GM04503 (cell line): ENCODE results near the gene PRPH2.
A peak's percentile ranks its signal among the peaks of the same experiment; 100 is the strongest.
"Not testable (repeated sequence)": the region's sequence is repeated elsewhere in the genome, so short reads cannot be mapped to it uniquely, and the experiment has no call there.

Experiments
- DNase-seq: peaks from one replicate; pipeline ENCODE4 v3.0.0-alpha.2; 2012; ENCODE audit warnings: low read depth

PRPH2 gene

GRCh38 chr6:42698217-42698616 is 24.2 kb downstream of the PRPH2 start:
- no peak for DNase-seq

GRCh38 chr6:42697268-42697655 is 25.1 kb downstream of the PRPH2 start:
- DNase-seq, result no peak

GRCh38 chr6:42696526-42697267 is 25.7 kb downstream of the PRPH2 start:
- peak; percentile 67 for DNase-seq

- peak; percentile 87 for DNase-seq
Measured at GRCh38 chr6:42694586-42694985, 27.8 kb downstream of the PRPH2 start.

- DNase-seq, result no peak
Measured at GRCh38 chr6:42693725-42694323, 28.6 kb downstream of the PRPH2 start.

GRCh38 chr6:42692137-42692911 is 30.1 kb downstream of the PRPH2 start:
- DNase-seq, result peak; percentile 35

- no peak for DNase-seq
Measured at GRCh38 chr6:42690872-42691271, 31.5 kb downstream of the PRPH2 start.

- DNase-seq, result no peak
Measured at GRCh38 chr6:42690151-42690702, 32.2 kb downstream of the PRPH2 start.

GRCh38 chr6:42689371-42689770 is 33.0 kb downstream of the PRPH2 start:
- DNase-seq, result no peak

- no peak for DNase-seq
Measured at GRCh38 chr6:42688281-42688680, 34.1 kb downstream of the PRPH2 start.

GRCh38 chr6:42679358-42679757 is 43.0 kb downstream of the PRPH2 start:
- no peak for DNase-seq

GRCh38 chr6:42674780-42675179 is 47.6 kb downstream of the PRPH2 start:
- no peak for DNase-seq

- DNase-seq, result not testable (repeated sequence)
Measured at GRCh38 chr6:42674368-42674767, 48.0 kb downstream of the PRPH2 start.

- DNase-seq, result no peak
Measured at GRCh38 chr6:42664718-42665117, 57.7 kb downstream of the PRPH2 start.

- DNase-seq, result peak; percentile 17
Measured at GRCh38 chr6:42661540-42662153, 60.8 kb downstream of the PRPH2 start.

- no peak for DNase-seq
Measured at GRCh38 chr6:42659806-42660205, 62.6 kb downstream of the PRPH2 start.

GRCh38 chr6:42653851-42654250 is 68.5 kb downstream of the PRPH2 start:
- DNase-seq, result no peak

GRCh38 chr6:42652024-42652746 is 70.2 kb downstream of the PRPH2 start:
- no peak for DNase-seq
